HG02763 (cell line): ENCODE results near the gene ABL1.
"Not testable (repeated sequence)": the region's sequence is repeated elsewhere in the genome, so short reads cannot be mapped to it uniquely, and the experiment has no call there.

ENCODE experiments used
- ATAC-seq: cut with Tn5 transposase; IDR thresholded peaks from one replicate; pipeline ENCODE4 v1.9.1; 2021; ENCODE audit warnings: mild to moderate bottlenecking, moderate library complexity; ENCODE audit not compliant: unreplicated experiment

Gene ABL1

GRCh38 chr9:130901498-130902203 lies 66.6 kb downstream of the ABL1 start:
- ATAC-seq: no peak

- no peak for ATAC-seq
Observed at GRCh38 chr9:130902204-130903185, 67.4 kb downstream of the ABL1 start.

- ATAC-seq: no peak
Observed at GRCh38 chr9:130903194-130904069, 68.4 kb downstream of the ABL1 start.

GRCh38 chr9:130904070-130905044 lies 69.3 kb downstream of the ABL1 start:
- no peak for ATAC-seq

- no peak for ATAC-seq
Observed at GRCh38 chr9:130905125-130905901, 70.3 kb downstream of the ABL1 start.

GRCh38 chr9:130905902-130906734 lies 71.1 kb downstream of the ABL1 start:
- no peak for ATAC-seq

- ATAC-seq: no peak
Observed at GRCh38 chr9:130906735-130907416, 71.8 kb downstream of the ABL1 start.

GRCh38 chr9:130908146-130908877 lies 73.3 kb downstream of the ABL1 start:
- no peak for ATAC-seq

GRCh38 chr9:130908878-130909355 lies 73.9 kb downstream of the ABL1 start:
- no peak for ATAC-seq

- not testable (repeated sequence) for ATAC-seq
Observed at GRCh38 chr9:130910041-130910440, 75.0 kb downstream of the ABL1 start.

GRCh38 chr9:130910670-130911069 lies 75.6 kb downstream of the ABL1 start:
- ATAC-seq: not testable (repeated sequence)

GRCh38 chr9:130911254-130912049 lies 76.4 kb downstream of the ABL1 start:
- no peak for ATAC-seq

GRCh38 chr9:130912932-130913598 lies 78.0 kb downstream of the ABL1 start:
- ATAC-seq: no peak

- ATAC-seq: no peak
Observed at GRCh38 chr9:130913599-130914416, 78.8 kb downstream of the ABL1 start.
